Endothelial cell of hepatic sinusoid (primary cell): ENCODE data around the gene SYT7.
"Not testable (repeated sequence)": the region's sequence is repeated elsewhere in the genome, so short reads cannot be mapped to it uniquely, and the experiment has no call there.

Source experiments
- in situ Hi-C: cut with HindIII; loops from 2 replicates; pipeline ENCODE4 v1.10.0; 2017; ENCODE audit warnings: low sequenced_read_pairs

The SYT7 gene

GRCh38 chr11:61581030-61581928 is at the start of gene SYT7:
Gene SYT7 (minus strand): TSS chr11:61581076. CDS start chr11:61580820, 256 bp downstream.
- in situ Hi-C loops: no loop called here

GRCh38 chr11:61630089-61630488 is 49.2 kb upstream of the SYT7 start:
- in situ Hi-C loops: loop anchor here (5.0 kb wide), 1 partner anchor 33 kb away; no protein-coding TSS in a partner anchor

GRCh38 chr11:61629082-61629833 is 48.4 kb upstream of the SYT7 start:
- in situ Hi-C loops: no loop called here

GRCh38 chr11:61628662-61628970 is 47.7 kb upstream of the SYT7 start:
- in situ Hi-C loops: no loop called here

GRCh38 chr11:61627850-61628661 is 47.2 kb upstream of the SYT7 start:
- in situ Hi-C loops: no loop called here

- in situ Hi-C loops: no loop called here
These were observed 45.9 kb upstream of the SYT7 start for GRCh38 chr11:61626580-61627380.

GRCh38 chr11:61625525-61625924 is 44.6 kb upstream of the SYT7 start:
- in situ Hi-C loops: no loop called here

- in situ Hi-C loops: no loop called here
These were observed 41.2 kb upstream of the SYT7 start for GRCh38 chr11:61621917-61622585.

GRCh38 chr11:61619471-61620226 is 38.8 kb upstream of the SYT7 start:
- in situ Hi-C loops: no loop called here

- in situ Hi-C loops: no loop called here
These were observed 38.1 kb upstream of the SYT7 start for GRCh38 chr11:61618978-61619377.

GRCh38 chr11:61617515-61617914 is 36.6 kb upstream of the SYT7 start:
- in situ Hi-C loops: no loop called here

- in situ Hi-C loops: no loop called here
These were observed 35.6 kb upstream of the SYT7 start for GRCh38 chr11:61616434-61616833.

- in situ Hi-C loops: not testable (repeated sequence)
These were observed 33.9 kb upstream of the SYT7 start for GRCh38 chr11:61614782-61615181.

- in situ Hi-C loops: no loop called here
These were observed 33.0 kb upstream of the SYT7 start for GRCh38 chr11:61613870-61614269.

- in situ Hi-C loops: no loop called here
These were observed 32.2 kb upstream of the SYT7 start for GRCh38 chr11:61613051-61613450.

- in situ Hi-C loops: no loop called here
These were observed 30.4 kb upstream of the SYT7 start for GRCh38 chr11:61611309-61611708.

- in situ Hi-C loops: no loop called here
These were observed 30.0 kb upstream of the SYT7 start for GRCh38 chr11:61610905-61611304.

- in situ Hi-C loops: no loop called here
These were observed 29.1 kb upstream of the SYT7 start for GRCh38 chr11:61609980-61610366.
